ENCODE measurements around the gene VEZF1.
A peak's percentile ranks its signal among the peaks of the same experiment; 100 is the strongest.

Gene VEZF1

DNA sequence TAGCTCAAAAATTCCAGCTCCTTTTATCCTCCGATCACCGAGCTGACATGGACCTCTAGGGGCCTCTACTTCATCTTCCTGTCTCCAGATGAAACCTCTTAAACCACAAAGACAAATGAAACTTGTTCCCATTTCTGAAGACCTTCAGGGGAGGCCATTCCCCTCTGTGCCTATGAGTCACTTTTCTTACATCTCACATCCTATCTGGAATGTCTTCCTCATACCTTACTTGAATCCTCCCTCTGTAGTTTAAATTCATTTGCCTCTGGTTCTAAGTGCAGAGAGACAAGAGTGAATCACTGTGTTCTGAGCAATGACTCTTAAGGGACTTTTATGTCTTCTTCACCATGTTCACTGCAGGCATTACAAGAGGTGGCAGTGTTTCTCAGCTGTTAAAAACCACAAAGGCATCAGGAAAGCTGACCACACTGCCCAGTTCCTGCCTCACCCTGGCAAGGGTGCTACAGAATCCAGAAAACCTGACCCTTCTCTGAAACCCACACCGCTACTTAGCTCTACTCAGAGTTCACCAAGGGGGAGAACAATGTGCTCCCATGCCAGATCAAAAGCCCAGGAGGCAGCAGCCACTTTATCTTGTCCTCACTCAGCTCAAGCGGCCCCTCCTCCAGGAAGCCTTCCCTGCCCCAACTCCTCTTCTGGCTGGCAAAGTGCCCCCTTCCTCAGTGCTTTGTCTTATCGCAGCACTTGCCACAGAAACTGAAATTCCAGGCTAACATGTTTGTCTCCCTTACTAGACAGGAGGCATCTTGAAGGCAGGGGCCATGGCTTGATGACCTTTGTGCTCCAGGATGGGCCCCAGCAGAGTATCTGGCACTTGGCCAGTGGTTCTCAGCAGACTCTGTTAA, 39.3 kb downstream of the VEZF1 start:
- no peak for DNase-seq

DNA sequence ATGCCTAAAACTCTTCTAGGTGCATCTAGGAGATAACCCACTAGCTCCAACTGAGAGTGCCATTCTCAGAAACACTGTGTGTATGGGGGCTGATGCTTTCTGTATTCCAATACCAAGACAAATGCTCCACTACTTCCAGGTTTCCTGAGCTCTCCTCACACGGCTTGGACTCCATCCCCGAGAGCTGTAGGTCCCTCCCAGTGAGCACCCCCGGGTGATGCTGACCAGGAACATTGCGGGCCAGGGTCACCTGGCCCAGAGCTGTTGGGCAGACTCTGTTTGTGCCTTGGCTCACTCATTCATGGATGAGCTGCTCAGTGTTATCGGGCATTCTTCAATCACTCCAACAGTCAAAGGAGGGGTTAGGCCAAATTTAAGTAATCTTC, 39.9 kb downstream of the VEZF1 start:
- DNase-seq: no peak

DNA sequence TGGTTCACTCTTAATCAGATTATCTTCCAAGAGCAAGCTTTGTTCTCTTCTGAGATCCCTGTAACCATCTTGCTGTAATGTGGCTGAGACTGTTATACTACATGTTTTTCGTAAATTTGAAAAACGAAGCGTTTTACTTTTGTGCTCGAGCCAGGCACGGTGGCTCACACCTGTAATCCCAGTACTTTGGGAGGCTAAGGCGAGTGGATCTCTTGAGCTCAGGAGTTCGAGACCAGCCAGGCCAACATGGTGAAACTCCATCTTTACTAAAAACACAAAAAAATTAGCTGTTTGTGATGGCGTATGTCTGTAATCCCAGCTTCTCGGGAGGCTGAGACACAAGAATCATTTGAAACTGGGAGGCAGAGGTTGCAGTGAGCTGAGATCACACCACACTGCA, 40.7 kb downstream of the VEZF1 start:
- DNase-seq: no peak

DNA sequence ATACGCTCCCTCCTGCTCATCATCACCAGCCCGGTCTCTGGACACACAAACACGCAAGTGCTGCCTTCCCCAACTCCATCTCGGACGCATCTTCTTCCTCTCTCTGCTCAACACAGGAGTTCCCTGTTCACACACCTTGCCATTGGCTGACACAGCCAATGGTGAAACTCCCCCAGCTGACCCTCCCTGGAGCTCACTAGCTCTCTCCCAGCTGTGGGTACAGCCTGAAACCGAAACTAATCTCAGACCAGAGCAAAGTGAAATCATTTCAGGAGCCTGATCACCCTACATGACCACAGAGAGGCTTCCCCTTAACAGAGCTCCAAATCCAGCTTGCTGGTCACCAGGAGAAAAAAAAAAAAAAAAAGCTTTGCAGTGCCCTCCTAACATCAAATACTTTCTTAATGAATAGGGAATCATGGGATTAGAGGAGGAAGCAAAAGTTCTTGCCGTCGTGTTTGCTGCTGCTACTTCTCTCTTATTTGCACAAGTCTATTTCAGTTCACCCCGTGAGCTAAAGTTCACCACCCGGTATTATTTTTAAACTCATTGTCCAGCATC, 41.2 kb downstream of the VEZF1 start:
- peak; percentile 45 for DNase-seq

DNA sequence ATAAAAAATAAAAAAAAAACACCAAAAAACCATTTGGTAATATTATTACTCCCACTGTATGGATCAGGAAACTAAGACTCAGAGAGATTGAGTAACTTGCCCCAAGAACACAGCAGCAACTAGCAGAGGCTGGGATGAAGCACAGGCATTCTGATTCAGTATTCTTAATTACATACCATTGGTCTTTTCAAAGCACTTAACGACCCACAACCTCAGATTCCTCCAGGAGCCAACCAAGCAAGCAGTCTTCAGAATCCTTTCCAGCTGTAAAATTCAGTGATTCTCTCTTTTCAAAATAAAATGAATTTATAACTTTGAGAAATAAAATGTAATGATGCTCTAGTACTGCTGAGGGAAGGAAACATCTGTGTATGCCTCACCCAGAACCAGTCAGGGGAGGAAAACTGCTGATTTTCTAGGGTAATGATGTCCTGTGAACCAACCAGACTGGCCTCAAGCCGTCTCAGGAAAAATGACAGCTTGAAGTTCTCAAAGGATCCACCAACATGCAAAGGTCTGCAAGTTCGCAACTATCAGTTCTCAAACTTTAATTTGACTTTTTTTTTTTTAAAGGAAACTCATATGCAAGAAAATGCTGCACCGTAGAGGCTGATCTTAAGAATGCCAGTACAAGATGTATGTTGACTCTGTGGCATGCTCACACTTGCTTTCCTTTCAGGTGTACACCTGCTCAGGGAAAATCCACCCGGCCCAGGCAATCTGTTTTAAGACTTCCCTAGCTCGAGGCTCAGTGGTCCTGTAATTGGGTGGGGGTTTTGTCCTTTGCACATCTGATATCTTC, 41.9 kb downstream of the VEZF1 start:
- DNase-seq: no peak

DNA sequence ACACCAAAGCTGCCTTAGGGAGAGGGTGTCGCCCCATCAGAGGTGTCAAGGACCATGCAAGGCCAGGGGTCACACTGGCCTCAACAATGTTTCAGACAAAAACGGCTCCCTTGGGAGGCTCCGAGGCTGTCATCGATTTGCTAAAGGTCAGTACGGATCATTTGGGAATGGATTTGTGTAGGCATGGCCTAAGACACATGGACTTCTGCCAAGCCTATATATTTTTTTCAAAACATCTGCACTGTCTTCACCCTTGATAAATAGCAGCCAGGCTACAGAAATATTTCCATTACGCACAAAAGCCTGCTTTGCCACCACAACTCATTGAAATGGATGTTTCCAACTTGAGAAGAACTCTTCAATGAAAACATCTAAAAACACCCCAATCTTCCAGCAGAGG, 43.1 kb downstream of the VEZF1 start:
- DNase-seq: no peak

DNA sequence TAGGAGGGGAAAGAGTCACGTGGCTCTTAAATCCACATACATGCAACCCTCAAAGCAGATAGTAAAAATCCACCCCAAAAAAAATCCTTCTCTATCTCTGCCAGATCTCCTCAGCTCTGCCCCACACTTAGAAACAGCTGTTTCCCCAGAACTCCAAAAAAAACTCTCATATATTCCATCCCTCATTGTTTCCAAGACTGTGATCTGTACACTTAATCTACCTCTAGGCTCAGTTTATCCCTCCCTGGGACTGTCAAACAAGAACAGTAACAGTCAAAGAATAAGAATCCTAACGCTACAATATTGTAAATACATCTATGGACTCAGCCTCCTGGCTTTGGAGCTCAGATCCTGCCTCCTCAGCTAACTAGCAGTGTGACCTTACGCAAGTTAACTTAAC, 44.4 kb downstream of the VEZF1 start:
- no peak for DNase-seq

DNA sequence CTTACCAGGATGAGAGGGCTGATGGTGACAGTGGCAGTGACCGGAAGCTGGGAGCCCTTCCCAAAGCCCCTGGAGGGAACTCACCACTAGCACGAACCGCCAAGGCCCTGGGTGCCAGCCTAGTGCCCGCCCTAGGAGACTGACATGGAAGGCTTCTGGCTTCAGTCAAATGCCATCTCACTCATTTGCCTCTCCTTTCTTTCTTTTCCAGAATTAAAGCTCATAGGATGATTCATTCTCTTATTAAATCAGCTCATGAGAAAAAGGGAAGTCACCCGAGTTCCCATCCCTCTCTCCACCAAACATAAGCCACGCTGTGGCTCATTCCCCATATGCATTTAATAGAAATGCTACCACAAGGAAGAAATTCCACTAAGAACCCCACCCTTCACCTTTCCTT, 44.9 kb downstream of the VEZF1 start:
- DNase-seq: no peak

DNA sequence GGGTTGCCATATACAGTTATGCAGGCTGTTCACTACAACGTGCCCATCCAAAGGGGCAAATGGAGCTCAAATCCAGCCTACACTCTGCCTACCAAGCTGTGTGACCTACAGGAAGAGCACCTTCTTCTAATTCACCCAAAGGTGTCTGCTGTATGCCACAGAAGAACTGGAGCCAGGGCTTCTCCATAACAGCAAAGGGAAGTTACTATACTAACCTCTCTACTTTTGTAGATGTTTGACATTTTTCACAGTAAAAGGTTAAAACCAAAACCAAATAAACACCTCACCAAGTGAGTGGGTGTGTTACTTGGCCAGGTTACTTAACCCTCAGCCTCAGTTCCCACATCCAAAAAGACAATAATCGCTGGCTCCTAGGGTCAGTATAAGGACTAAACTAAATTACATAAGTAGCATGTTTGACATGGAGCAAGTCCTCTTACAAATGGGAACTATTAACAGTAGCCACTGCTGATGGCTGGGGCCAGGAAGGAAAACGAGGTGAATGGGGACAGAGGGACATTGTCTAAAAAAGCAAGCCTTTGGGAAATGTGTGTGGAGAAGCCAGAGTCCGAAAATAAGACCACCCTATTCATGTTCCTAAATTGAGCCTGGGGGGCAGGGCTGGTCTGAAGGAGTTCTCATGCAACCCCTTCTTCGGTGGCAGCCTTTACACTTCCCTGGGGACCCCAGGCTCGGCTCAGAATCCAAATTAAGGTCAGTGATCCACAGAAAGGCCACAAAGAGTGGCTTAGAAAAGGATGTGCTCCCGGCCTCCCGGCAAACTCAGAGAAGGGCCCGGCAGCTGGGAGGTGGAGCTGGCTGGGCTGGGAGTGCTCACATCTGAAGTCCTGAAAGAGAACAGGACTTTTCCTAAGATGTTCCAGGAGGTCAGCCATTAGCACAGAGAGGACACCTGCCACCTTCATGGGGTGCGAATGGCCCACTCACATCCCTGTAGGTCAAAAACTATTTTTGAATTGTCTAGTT, 46.4 kb downstream of the VEZF1 start:
- no peak for DNase-seq

DNA sequence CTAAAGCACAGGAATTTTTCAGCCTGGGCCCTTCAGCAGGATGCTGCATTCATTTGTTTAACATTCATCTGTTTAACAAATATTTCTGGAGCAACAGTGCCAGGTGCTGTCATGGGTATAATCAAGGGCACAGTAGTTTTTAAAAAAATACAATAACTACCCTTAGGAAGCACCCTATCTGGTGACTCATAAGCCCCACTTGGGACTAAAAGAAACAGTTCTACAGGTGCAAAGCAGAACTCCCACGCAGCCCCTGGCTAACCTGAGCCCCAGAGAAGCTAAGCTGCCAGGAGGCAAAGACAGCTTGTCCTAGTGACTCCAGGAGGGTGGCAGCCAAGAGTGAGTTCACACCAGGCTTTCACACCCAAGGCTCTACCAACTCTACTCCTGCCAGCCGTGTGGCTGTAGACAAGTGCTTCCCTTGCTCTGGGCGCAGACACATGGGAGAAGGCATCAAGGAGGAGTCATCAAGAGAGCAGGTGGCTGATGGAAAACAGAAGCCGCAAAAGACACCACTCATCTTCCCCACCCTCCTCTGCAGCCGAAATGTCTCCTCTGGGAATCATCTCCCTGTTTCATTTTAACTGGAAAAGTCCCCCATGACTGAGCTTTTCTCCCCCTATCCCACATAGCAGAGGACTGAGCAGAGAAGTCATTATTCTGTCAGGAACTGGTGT, 47.3 kb downstream of the VEZF1 start:
- no peak for DNase-seq

DNA sequence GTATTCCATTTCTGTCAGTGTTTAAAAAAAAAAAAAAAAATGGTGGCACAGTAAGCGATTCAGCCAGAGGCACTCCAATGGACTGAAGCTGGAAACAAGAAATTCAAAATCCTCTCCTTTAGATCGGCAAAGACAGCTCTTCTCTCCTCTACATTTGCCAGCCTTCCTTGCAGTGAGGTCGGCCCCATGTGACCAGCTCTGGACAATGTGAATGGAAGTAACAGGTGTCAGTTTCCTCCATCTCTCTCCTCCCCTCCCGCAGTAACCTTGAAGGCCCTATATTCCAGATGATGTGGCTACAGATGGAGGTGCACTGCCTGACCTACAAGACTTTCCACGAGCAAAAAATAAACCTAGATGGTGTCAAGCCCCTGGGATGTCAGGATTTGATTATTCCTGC, 47.8 kb downstream of the VEZF1 start:
- no peak for DNase-seq

DNA sequence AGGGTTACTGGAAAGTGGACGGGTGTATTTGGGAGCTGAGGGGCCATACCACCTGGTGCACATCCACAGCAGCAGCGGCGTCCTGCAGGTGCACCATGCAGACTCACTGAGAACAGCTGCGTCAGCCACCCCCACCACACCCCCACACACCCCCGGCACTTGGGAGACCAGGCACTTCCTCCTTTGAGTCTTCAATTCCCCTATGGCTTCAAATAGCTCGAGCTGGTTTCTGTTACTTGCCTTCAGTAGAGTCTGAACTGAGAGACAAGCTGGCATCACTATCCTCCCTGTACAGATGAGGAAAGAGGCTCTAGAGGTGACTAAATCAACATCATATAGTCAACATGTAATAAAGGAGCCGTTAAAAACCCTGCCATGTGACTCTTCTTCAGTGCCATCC, 48.3 kb downstream of the VEZF1 start:
- DNase-seq: peak; percentile 22

DNA sequence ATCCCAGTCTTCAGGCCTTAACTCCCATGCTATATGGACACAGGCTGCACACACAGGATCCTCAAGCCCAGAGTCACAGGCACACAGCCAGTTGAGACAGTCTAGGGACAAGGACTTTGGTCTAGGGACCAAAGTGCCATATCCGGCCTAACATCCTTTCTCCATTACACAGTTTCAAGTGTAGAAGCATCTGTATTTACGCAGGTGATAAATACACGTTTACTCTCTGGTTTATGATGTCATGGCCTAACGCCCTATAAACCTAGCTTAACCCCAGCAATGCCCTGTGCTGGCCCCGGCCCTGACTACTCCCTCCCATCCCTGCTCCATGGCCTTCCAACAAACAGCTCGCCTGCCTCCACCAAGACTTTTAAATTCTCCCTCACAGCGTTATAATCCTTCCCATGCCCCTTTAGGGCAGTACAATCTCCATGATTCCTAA, 50.0 kb downstream of the VEZF1 start:
- DNase-seq: no peak

DNA sequence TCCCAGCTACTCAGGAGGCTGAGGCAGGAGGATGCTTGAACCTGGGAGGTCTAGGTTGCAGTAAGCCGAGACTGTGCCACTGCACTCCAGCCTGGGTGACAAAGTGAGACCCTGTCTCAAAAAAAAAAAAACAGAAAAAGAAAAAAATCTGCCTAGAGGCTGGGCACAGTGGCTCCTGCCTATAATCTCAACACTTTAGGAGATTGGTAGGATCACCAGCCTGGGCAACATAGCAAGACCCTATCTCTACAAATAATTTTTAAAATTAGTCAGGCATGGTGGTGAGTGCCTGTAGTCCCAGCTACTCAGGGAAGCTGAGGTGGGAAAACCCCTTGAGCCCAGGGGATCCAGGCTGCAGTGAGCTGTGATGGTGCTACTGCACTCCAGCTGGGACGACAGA, 50.6 kb downstream of the VEZF1 start:
- DNase-seq: no peak

DNA sequence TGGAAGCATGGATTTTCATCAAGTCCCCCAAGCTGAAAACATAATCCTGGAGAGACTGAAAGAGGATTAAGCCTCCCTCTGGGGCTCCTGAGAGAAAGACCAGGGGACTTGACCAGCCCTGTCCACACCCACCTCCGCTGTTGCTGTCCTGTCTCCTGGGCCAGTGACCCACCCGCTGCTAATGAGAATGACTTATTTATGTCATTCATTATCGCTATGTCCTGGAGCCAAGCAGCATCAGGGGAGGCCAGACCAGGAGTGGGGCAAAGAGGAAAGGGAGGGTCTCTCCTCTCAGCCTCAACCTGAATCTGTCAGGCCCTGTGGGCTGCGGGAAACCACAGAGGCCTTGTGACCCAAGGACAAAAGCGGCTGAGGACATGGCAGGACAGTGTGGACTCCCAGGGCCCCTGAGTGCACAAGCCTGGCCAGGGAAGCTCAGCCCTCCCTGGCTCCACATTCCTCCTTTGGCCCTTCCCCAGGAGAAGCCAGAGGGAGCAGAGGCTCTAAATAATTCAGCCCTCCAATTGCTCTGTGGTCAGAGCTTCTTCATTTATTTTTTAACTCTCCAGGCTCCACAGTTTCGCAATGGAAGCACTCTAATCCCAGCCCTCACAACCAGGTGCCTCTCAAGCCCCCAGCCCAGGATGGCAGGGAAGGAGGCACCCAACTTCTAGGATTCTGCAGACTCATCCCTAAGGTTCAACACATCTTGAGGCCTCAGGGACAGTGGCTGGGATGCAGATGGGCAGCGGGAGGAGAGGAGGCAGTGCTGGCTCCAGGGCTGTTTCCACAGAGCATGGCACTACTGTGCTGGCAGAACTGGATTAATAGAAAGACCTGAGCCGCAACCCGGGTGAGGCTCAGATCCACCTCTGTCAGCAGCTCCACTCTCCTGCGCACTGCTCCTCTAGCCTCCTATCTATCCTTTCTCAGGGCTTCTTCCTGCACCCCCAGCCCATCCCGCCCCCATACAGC, 51.9 kb downstream of the VEZF1 start:
- DNase-seq: no peak

DNA sequence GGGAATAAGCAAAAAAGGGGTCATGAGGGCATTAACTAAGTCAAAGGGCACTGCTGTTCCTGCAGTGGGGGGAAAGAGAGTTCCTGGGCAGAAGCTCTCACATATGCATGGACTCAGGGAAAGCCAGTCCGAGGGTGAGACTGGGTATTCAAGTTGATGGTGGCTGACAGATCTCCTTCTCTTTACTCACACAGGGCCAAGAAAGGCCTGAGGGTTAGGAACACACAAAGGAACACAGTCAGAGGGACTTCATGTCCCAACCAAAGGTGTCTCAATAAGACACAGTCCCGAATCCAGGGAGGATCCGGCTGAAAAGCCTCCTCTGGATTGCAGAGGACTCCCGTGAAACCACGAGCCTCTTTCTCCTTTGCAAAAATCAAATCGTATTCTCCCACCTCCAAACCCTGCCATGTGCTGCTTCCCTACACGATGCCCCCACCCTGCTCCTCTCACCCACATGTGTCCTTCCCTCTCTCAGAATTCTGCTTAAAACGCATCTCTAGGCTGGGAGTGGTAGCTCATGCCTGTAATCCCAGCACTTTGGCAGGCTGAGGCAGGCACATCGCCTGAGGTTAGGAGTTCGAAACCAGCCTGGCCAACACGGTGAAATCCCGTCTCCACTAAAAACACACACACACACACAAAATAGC, 56.4 kb downstream of the VEZF1 start:
- no peak for DNase-seq

DNA sequence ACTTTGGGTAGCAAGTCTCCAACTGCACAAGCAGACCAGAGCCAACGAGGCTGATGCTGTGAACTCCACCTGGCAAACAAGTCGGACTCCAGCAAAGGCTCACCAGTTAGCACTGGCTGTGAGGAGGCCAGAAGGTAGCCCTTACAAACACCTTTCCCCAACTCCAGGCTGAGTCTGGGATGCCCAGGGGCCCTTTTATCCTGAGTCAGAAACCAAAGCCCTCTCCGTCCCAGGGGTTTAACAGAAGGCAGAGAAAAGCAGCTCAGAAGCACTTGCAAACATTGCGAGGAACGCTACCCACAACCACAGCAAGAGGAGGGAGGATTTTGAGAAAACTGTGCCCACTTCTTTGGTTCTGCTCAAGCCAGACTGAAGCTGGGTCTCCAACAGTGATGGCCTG, 57.8 kb downstream of the VEZF1 start:
- no peak for DNase-seq

DNA sequence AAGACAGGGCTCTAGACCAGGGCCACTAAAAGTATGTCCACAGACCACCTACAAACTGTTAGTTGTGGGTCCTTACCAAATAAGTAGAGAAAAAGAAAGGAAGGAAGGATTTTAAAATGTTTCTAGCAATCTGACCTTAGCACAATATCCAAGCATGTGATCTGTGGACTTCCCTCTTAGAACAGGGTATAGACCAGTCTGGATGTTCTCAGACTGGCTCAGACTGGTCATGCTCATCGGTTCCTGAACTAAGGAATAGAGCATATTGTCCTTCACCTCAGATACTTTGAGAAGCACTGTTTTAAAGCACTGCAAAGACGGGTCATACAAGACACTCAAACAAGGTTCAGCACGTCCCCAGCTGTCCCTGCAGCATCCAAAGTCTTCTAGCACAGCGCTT, 58.7 kb downstream of the VEZF1 start:
- no peak for DNase-seq

DNA sequence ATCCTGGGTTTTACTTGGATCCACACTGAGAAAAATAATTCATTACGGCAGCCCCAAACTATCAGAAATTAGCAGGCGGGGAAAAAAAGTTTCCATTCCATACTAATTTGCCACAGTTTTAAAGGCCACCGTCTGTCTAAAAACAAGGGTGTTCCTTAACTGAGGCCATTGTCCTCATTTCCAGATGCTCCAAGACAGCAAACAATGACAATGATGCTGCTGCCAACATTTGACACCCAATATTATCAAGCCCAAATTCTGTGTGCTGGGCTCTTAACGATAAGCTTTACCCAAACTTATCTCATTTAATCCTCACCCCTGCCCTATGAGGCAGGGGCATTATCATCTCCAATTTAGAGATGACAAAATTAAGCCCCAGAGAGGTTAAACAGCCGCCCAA, 59.1 kb downstream of the VEZF1 start:
- DNase-seq: no peak

DNA sequence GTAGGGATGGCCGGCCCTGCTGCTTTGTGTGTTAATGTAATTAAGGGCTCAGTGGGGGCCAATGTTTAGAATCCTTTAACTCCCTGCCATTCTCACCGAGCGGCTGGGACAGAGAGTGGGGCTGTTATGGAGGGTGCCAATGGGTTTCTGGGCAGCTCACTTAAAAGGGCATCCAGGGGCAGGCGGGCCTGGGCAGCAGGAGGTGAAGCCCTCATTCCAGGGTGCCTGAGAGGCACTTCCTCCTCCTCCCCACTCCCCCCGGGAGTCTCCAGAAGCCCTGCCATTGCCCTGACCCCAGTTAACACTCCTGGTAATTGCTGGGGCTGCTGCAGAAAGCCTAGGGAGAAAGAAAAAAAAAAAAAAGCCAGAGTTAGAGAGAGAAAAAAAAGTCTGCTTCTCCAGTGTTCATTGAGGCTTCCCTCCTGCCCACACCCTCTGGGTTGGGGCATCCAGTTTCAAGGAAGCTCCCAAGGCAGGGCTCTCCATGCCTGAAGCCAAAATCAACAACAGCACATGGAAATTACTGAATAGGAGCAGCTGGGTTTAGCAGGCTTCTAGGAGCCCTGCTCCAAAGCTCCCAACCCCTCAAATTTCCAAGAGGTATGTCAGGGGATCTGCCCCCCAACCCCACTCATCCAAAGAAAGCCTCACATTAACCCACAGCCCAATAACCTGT, 60.9 kb downstream of the VEZF1 start:
- DNase-seq: no peak
